H1 (cell line): Measurements from ENCODE around the gene KAT2A. TPM values are rescaled to one million over a fixed set of nuclear protein-coding genes. Genes with fewer than 3 reads are reported as not detected.

Experiments
- CTCF ChIA-PET: fragments of 300-600 bp; sonication (Branson Sonifier 250); formaldehyde crosslinking; loops from one replicate; lab custom pipeline; 2021; ENCODE audit not compliant: partially characterized antibody; lab: Charles Lee
- POLR2A ChIA-PET: fragments of 300-600 bp; sonication (Branson Sonifier 250); formaldehyde crosslinking; loops from one replicate; lab custom pipeline; 2021; ENCODE audit warnings: inconsistent platforms; ENCODE audit not compliant: partially characterized antibody; lab: Charles Lee
- DNase-seq, 2 experiments: peaks; one replicate each; pipeline versions ENCODE4 v3.0.0 to v3.0.0-alpha.2; 2010 to 2022; ENCODE audit warnings: low spot score in 2 of 2, low read depth in 1 of 2, mixed read lengths in 1 of 2
- FAIRE-seq: peaks from 2 replicates; lab custom pipeline; 2011; peaks lifted over from hg19 to GRCh38; lab: Jason Lieb, UNC
- H2AFZ ChIP-seq: 2 replicates; pipeline ENCODE4 v1.8.1; 2012; ENCODE audit warnings: low read length, inconsistent platforms
- H2AK5ac ChIP-seq: 2 replicates; pipeline ENCODE4 v1.6.1; 2013; ENCODE audit warnings: low read depth, low read length
- H2BK120ac ChIP-seq: replicated peaks from 2 replicates; pipeline ENCODE3; 2013; ENCODE audit warnings: low read depth, low read length, inconsistent platforms
- H2BK12ac ChIP-seq: 2 replicates; pipeline ENCODE4 v1.6.1; 2013; ENCODE audit warnings: low read depth, low read length
- H2BK15ac ChIP-seq: 2 replicates; pipeline ENCODE4 v1.6.1; 2013; ENCODE audit warnings: low read length
- H2BK20ac ChIP-seq: 2 replicates; pipeline ENCODE4 v1.6.1; 2013; ENCODE audit warnings: low read length
- H2BK5ac ChIP-seq: 2 replicates; pipeline ENCODE4 v1.6.1; 2013; ENCODE audit warnings: low read depth, low read length
- H3K14ac ChIP-seq: 2 replicates; pipeline ENCODE4 v1.6.1; 2013; ENCODE audit warnings: inconsistent platforms; ENCODE audit not compliant: insufficient read length
- H3K18ac ChIP-seq: 2 replicates; pipeline ENCODE4 v1.6.1; 2013; ENCODE audit warnings: low read length; ENCODE audit errors: extremely low read depth
- H3K23ac ChIP-seq: 2 replicates; pipeline ENCODE4 v1.6.1; 2013; ENCODE audit warnings: inconsistent platforms; ENCODE audit not compliant: insufficient read length
- H3K23me2 ChIP-seq: 2 replicates; pipeline ENCODE4 v1.6.1; 2013; ENCODE audit warnings: low read depth, low read length
- H3K27ac ChIP-seq: 2 replicates; pipeline ENCODE4 v1.6.1; 2011; ENCODE audit warnings: low read depth, low read length, inconsistent platforms
- H3K27me3 ChIP-seq, 4 experiments: replicated peaks in 1 of 4; 1 replicate in 1 of 4; 2 replicates in 3 of 4; pipeline versions ENCODE4 v1.6.1 to v1.8.1; 2011 to 2013; ENCODE audit warnings: low read length in 3 of 4, mild to moderate bottlenecking in 3 of 4, inconsistent platforms in 2 of 4, mixed read lengths in 2 of 4, moderate library complexity in 1 of 4; ENCODE audit not compliant: control insufficient read depth in 3 of 4, insufficient read depth in 3 of 4; ENCODE audit errors: extremely low read depth in 1 of 4
- H3K36me3 ChIP-seq, 4 experiments: 2 replicates each; pipeline versions ENCODE4 v1.6.1 to v1.8.1; 2011 to 2013; ENCODE audit warnings: mild to moderate bottlenecking in 4 of 4, low read length in 3 of 4, moderate library complexity in 2 of 4, control low read depth in 1 of 4, inconsistent platforms in 1 of 4; ENCODE audit not compliant: insufficient read depth in 4 of 4, control insufficient read depth in 2 of 4
- H3K4ac ChIP-seq: replicated peaks from 2 replicates; pipeline ENCODE3; 2013; ENCODE audit warnings: low read length, low read depth, mixed read lengths, inconsistent platforms; ENCODE audit not compliant: insufficient read length
- H3K4me1 ChIP-seq, 4 experiments: replicated peaks in 1 of 4; 1 replicate in 1 of 4; 2 replicates in 3 of 4; pipeline versions ENCODE4 v1.6.1 to v1.8.1; 2011 to 2013; ENCODE audit warnings: low read length in 3 of 4, inconsistent platforms in 2 of 4, mixed read lengths in 1 of 4; ENCODE audit not compliant: insufficient read depth in 4 of 4, control insufficient read depth in 3 of 4
- H3K4me2 ChIP-seq, 2 experiments: 2 replicates each; pipeline versions ENCODE4 v1.6.1 to v1.8.1; 2011 to 2013; ENCODE audit warnings: low read depth in 2 of 2, low read length in 2 of 2, control low read depth in 1 of 2, inconsistent platforms in 1 of 2, mild to moderate bottlenecking in 1 of 2; ENCODE audit not compliant: insufficient read depth in 1 of 2
- H3K4me3 ChIP-seq, 4 experiments: fragments of 200-600, 300-600 bp in 1 of 4; sonication (generic), shearing (Covaris generic), sonication (Bioruptor Twin) in 1 of 4; 2 replicates each; pipeline versions ENCODE4 v1.5.1 to v1.8.1; 2011 to 2016; ENCODE audit warnings: low read length in 4 of 4, low read depth in 3 of 4, control low read depth in 2 of 4, inconsistent platforms in 2 of 4, mild to moderate bottlenecking in 2 of 4, mixed read lengths in 1 of 4, moderate library complexity in 1 of 4; ENCODE audit not compliant: insufficient read depth in 2 of 4; ENCODE audit errors: extremely low read depth in 1 of 4
- H3K56ac ChIP-seq: replicated peaks from 2 replicates; pipeline ENCODE3; 2013; ENCODE audit warnings: low read depth, mild to moderate bottlenecking, mixed read lengths, low read length, inconsistent platforms; ENCODE audit not compliant: insufficient read length
- H3K79me1 ChIP-seq: 2 replicates; pipeline ENCODE4 v1.6.1; 2013; ENCODE audit warnings: low read depth, low read length, control low read depth
- H3K79me2 ChIP-seq, 2 experiments: 2 replicates each; pipeline versions ENCODE4 v1.6.1 to v1.8.1; 2012 to 2013; ENCODE audit warnings: low read length in 2 of 2, mild to moderate bottlenecking in 2 of 2, inconsistent platforms in 1 of 2; ENCODE audit not compliant: insufficient read depth in 2 of 2, control insufficient read depth in 1 of 2
- H3K9ac ChIP-seq, 4 experiments: replicated peaks in 1 of 4; 1 replicate in 1 of 4; 2 replicates in 3 of 4; pipeline versions ENCODE4 v1.6.1 to v1.8.1; 2011 to 2013; ENCODE audit warnings: low read depth in 3 of 4, low read length in 3 of 4, control low read depth in 2 of 4, mild to moderate bottlenecking in 2 of 4, moderate library complexity in 2 of 4, inconsistent platforms in 1 of 4; ENCODE audit errors: extremely low read depth in 1 of 4
- H3K9me3 ChIP-seq, 2 experiments: 2 replicates each; pipeline versions ENCODE4 v1.6.1 to v1.8.1; 2012 to 2013; ENCODE audit warnings: mild to moderate bottlenecking in 2 of 2, moderate library complexity in 2 of 2, control low read depth in 1 of 2, inconsistent platforms in 1 of 2, low read depth in 1 of 2, low read length in 1 of 2, mixed read lengths in 1 of 2; ENCODE audit not compliant: insufficient read depth in 2 of 2
- H4K20me1 ChIP-seq, 2 experiments: replicated peaks in 1 of 2; 2 replicates each; pipeline versions ENCODE3 to v1.8.1; 2011 to 2013; ENCODE audit warnings: inconsistent platforms in 2 of 2, low read length in 2 of 2, mild to moderate bottlenecking in 1 of 2; ENCODE audit not compliant: insufficient read depth in 2 of 2, control insufficient read depth in 1 of 2
- H4K5ac ChIP-seq: 2 replicates; pipeline ENCODE4 v1.6.1; 2013; ENCODE audit warnings: low read length, low read depth, mixed read lengths, inconsistent platforms; ENCODE audit not compliant: insufficient read length
- H4K8ac ChIP-seq: 2 replicates; pipeline ENCODE4 v1.8.0; 2013; ENCODE audit warnings: mild to moderate bottlenecking, moderate library complexity, low read length, inconsistent platforms; ENCODE audit not compliant: insufficient read depth; ENCODE audit errors: extremely low read depth
- H4K91ac ChIP-seq: replicated peaks from 2 replicates; pipeline ENCODE3; 2013; ENCODE audit warnings: low read length, mixed read lengths, inconsistent platforms; ENCODE audit not compliant: insufficient read length
- JUND ChIP-seq: IDR thresholded peaks from 2 replicates; pipeline ENCODE4 v1.6.1; 2011; ENCODE audit warnings: mild to moderate bottlenecking, improper control_type of control experiment, low read length
- NANOG ChIP-seq: IDR thresholded peaks from 2 replicates; pipeline ENCODE4 v1.6.1; 2011; ENCODE audit warnings: low read length, low read depth, mild to moderate bottlenecking, inconsistent platforms; ENCODE audit not compliant: insufficient read depth, poor library complexity, severe bottlenecking
- SIRT6 ChIP-seq: IDR thresholded peaks from one replicate; pipeline ENCODE4 v1.7.1; 2012; ENCODE audit warnings: low read length, inconsistent platforms
- SRF ChIP-seq: IDR thresholded peaks from 2 replicates; pipeline ENCODE4 v1.6.1; 2011; ENCODE audit warnings: mild to moderate bottlenecking, low read depth, low read length, moderate library complexity
- TCF12 ChIP-seq: IDR thresholded peaks from 2 replicates; pipeline ENCODE4 v1.6.1; 2011; ENCODE audit warnings: low read depth, mild to moderate bottlenecking, low read length
- WGBS, 2 experiments: shearing (Covaris generic) in 1 of 2; methylation state at CpG; one replicate each; pipeline versions ENCODE4 v1.1.6 to v1.1.7; 2013 to 2015; ENCODE audit warnings: low lambda C conversion rate in 2 of 2, mixed read lengths in 2 of 2, inconsistent platforms in 1 of 2, low coverage in 1 of 2, missing lambda C conversion rate in 1 of 2; ENCODE audit not compliant: insufficient replicate concordance in 2 of 2, insufficient coverage in 1 of 2, insufficient read length in 1 of 2; ENCODE audit errors: extremely low coverage in 1 of 2, missing lambda C conversion rate in 1 of 2; 5-methylcytosine and 5-hydroxymethylcytosine counted together
- polyA plus RNA-seq, 7 experiments: library from polyadenylated mRNA; depleted of rRNA in 3 of 7; stranded (reverse) in 5 of 7; unstranded in 2 of 7; fragments of >200 nt in 5 of 7; fragments of 200-250 nt in 2 of 7; gene quantifications; 1 replicate in 5 of 7; 2 replicates in 1 of 7; 4 replicates in 1 of 7; pipeline versions ENCODE4 v1.2.1 to v1.2.3, GENCODE V29; 2011 to 2013; ENCODE audit warnings: missing spikeins in 2 of 7, mixed read lengths in 2 of 7
- total RNA-seq: library from RNA; stranded (reverse); fragmentation: NEBNext Ultra II Directional; extraction: Animal tissue kit (Norgen Biotek cat#: 25700); gene quantifications from 2 replicates; pipeline ENCODE4 v1.2.1, GENCODE V29; 2021
- TF ChIP-seq, protein P1 (sequence below): IDR thresholded peaks from 2 replicates; pipeline ENCODE4 v1.6.1; 2011; ENCODE audit warnings: low read length, improper control_type of control experiment

Gene KAT2A
- total and polyA plus RNA-seq, 2 of the 8 experiments (the other 6 are each of a cell fraction or from before 2014, with no cell fraction given): 34.2 to 40.1 TPM

DNA sequence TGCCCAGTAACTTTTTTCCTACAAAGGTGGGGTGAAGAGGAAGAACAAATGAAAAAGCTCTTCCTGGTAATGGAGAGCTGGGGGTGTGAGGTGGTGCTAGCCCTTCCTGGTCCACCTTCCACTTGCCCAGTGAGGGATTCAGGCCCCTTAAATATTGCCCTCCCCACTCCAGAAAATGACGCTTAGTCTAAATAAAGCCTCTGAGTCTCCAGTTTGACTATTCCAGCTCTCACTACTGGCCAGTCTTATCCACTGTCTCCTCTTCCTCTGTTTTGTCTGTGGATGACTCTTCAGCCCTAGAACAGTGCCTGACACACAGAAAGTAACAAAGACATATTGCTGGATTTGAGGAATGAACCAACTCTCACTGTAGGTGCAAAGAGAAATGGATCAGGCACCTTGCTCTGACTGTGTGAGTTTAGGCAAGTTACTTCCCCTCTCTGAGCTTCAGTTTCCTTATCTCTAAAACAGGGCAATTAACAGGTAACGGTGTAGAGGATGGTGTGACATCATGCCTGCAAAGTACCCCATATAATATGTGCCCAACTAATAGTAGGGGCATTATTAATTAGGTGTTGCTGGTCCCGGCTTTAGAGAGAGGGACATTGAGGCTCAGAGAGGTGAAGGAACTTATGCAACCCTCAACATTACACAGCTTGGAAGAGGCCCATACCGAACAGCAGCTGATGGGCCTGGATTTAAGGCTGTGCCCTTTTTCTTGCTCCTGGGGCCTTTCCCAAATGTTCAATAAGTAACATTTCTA lies 44.2 kb downstream of the KAT2A start:
- Histone ChIP-seq H3K79me1 (no peaks in the 10 kb centered on the region), H3K9ac (no peak overlapping the region), H2AK5ac (no peak overlapping the region), H3K4me2 (no peak overlapping the region), H2AFZ (no peak overlapping the region), H4K5ac (no peak overlapping the region), H3K4me1 (peaks cover 0 to 3% (median 2%) of the 10 kb centered on the region in 4 experiments; a peak in 4 of 7 replicates), H3K79me2 (no peaks in the 10 kb centered on the region), H3K9me3 (no peaks in the 10 kb centered on the region), H2BK5ac (no peak overlapping the region), H3K23ac (no peak overlapping the region), H4K8ac (no peak overlapping the region), H3K14ac (no peak overlapping the region), H3K56ac (no peak overlapping the region), H2BK12ac (no peak overlapping the region), H3K27ac (no peak overlapping the region), H4K20me1 (no peaks in the 10 kb centered on the region), H3K27me3 (no peaks in the 10 kb centered on the region; a peak in 2 of 7 replicates), H3K4ac (no peak overlapping the region), H4K91ac (no peak overlapping the region), H3K36me3 (no peaks in the 10 kb centered on the region), H2BK15ac (no peak overlapping the region), H2BK120ac (no peak overlapping the region), H3K23me2 (peaks cover 4% of the 10 kb centered on the region; the same call in 1 of the 2 replicates), H2BK20ac (no peak overlapping the region), H3K4me3 (no peak overlapping the region), H3K18ac (no peak overlapping the region)
- POLR2A ChIA-PET: no interaction called here
- 90% methylated on average over 4 of the region's 4 CpGs; no CpG with 5 or more reads in 1 of the 2 experiments for WGBS, 2 experiments
- FAIRE-seq: no peak
- no peak for DNase-seq
- CTCF ChIA-PET: interaction anchor here (1.0 to 3.5 kb wide), 9 partner anchors 11 to 52 kb away, joined by 3 to 34 read pairs (median 5); no protein-coding TSS in a partner anchor
- TF ChIP-seq NANOG (no peak), JUND (no peak), TCF12 (no peak), SIRT6 (no peak), SRF (no peak)
- TF ChIP-seq, protein P1, sequence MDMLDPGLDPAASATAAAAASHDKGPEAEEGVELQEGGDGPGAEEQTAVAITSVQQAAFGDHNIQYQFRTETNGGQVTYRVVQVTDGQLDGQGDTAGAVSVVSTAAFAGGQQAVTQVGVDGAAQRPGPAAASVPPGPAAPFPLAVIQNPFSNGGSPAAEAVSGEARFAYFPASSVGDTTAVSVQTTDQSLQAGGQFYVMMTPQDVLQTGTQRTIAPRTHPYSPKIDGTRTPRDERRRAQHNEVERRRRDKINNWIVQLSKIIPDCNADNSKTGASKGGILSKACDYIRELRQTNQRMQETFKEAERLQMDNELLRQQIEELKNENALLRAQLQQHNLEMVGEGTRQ: no peak
